HPDE6-E6E7 (cell line): Measurements from ENCODE around the gene IGLL1.
"Not testable (repeated sequence)": the region's sequence is repeated elsewhere in the genome, so short reads cannot be mapped to it uniquely, and the experiment has no call there.

ENCODE experiments used
- DNase-seq: peaks from one replicate; pipeline ENCODE4 v3.0.0; 2011; ENCODE audit warnings: missing footprints; ENCODE audit errors: extremely low spot score

The IGLL1 gene

DNA sequence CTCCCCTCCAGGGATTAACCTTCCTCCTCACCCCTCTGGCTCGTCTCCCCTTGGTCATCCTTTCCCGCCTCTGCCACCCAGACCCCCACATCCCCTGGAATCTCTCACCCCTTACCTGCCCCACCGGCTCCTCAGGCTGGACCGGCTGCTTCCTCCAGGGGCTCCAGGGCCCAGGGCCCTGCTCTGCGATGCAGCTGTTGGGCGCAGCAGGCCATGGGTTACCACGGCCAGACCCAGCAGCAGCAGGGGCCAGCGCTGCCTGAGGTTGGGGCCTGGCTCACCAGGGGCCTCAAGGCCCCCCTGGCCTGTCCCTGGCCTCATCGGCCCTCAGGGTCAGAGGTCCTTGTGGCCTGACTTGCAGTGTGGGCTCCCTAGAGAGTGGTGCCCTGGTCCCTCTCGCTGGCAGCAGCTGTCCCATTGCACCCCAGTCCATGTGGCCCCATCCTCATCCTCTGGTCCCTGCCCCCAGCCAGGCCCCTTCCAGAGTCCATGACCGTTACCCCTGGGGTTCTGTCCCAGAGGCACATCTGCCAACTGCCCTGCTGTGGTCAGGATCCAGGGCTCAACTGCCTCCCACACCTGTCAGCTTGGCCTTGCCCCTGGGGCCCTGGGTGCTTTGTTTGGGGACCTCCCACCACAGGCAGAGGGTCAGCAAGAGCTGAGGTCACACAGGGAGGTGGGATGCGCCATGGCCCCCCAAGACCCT is at the start of gene IGLL1:
Gene IGLL1 (minus strand): TSS at position 421 of the 706 bp plus-strand sequence. CDS start 100 bp downstream, at position 321.
- no peak for DNase-seq

DNA sequence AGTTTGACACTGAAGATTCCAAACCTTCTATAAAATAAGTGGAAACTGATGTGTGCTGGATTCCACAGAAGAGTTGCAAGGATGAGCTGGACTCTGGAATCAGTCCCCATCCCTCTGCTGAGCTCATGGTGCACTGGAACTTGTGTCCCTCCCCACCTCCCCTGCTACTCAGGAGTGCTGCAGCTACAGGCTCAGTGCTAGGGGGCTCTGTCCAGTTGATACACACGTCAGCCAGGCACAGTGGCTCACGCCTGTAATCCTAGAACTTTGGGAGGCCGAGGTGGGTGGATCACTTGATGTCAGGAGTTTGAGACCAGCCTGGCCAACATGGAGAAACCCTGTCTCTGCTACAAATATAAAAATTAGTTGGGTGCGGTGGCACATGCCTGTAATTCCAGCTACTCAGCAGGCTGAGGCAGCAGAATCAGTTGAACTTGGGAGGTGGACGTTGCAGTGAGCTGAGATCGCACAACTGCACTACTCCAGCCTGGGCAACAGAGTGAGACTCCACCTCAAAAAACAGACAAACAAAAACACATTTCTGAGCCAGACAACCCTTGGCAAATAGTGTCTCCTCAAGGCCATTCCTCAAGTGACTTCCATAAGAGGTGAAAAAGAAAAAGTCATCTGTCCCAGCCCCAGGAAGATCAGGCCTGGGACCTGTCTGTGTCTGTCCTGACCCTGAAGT is 48.1 kb upstream of the IGLL1 start:
- not testable (repeated sequence) for DNase-seq

DNA sequence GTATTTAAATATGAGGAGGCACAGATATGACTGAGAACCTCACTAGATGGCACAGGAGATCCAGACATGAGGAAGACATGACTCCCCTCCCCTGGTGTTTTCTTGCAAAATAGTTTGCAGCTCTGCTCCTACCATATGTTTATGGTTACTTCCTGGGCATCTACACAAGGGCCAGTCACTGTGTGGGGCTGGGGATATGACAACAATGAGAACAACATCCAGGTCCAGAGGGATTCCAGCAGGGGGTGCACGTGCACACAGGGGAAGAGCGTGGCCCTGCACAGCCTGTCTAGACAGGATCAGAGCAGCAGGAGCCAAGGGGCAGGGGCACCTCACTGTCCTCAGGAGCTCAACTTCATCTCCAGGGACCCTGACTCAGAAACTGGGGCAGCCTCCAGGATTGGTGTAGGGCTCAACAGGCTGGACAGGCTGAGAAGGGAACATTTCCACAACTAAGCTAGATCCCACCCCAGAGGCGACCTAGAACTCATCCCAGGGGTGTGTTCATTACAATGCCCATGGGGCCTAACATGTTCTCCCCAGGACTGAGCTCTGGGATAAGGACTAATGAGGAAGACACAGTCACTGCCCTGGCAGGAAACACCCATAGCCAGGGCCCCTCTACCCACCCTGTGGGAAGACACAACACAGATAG is 47.4 kb upstream of the IGLL1 start:
- not testable (repeated sequence) for DNase-seq

DNA sequence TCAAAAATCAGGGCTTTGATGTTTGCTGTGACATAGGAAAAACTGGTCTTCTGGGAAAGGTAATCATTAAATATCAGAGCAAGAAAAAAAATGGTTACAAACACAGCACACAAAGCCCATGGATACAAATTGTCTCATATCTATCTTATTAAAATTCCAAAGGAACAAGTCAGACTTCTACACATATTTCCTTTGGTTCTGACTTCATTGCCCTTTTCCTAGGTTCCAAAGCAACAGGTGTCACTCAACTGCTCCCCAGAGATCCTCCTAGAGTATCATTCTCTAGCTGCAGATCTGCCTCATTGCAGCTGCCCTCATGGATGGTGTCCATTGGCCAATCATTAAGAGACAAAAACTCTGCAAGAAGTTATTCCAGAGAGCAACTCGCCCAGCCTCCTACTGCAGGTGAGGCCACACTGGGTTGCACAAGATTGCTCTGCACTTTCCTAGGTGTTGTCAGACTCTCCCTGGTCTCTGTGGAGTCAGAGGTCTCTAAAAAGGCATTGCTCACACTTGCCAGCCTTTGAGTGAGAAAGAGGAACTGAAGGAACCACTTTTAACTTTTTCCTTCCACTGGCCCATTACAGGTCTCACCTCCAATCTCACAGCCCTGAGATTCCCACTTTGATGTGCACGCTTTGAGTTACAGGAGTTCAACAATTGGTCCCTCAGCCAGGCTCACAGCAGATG is 46.3 kb upstream of the IGLL1 start:
- no peak for DNase-seq

DNA sequence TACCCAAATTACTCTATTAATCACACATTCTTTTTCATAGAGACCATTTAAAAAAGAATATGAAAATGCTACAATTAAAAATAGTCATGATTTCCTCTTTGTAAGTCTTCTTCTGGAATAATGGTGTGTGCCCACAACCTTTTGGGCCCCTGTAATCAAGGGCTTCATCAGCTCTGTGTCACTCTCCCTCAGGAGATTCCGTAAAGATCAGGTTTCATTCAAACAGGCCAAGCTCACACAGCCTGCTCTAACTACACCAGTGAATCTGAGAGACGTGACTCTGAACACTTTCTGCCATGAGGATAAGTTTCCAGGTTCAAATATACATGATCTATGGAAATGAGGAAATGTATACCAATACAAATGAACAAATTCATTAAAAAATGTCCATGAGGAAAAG is 42.5 kb upstream of the IGLL1 start:
- no peak for DNase-seq

DNA sequence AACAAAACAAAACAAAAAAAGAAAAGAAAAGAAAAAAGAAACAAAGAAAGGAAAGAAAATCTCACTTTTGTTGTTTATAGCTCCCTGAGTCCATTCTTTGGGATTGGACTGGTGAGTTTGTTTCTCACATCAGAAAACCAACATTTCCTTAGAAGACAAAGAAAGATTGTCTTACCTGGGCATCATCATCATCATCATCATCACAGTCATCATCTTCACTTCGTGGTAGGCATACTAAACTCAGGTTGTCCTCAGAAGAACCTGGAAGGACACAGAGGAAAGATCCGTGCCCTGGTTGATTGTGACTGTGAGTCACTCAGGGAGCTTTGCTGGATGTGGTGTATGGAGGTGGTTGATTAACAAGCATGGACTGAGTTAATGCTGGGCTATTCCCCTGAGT is 41.8 kb upstream of the IGLL1 start:
- not testable (repeated sequence) for DNase-seq

DNA sequence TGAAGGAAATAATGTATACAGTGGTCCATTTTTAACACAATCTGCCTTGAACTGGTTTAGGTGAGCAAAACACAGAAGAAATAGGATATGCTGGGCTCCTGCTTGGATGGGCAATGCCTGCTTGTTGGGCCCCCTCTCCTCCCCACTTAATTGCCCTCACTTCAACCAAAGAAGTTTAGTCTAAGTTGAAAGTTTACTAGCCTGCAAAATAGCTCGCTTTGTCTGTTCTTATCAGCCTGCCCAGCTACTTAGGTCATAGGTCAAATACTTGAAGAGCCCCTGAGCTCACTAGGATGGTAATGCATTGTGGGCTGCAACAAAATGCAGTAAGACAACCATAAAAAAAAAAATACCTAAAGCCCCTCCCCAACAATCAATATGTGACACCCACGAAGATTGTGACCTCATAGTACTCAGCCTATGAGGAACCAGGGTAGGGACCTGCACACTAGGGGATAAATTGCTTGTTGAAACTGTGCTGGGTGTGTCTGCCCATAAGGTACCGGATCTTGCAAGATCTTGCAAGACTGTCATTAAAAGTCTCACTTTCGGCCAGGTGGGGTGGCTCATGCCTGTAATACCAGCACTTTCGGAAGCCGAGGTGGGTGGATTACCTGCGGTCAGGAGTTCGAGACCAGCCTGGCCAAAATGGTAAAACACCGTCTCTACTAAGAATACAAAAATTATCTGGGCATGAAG is 41.1 kb upstream of the IGLL1 start:
- DNase-seq = no peak

DNA sequence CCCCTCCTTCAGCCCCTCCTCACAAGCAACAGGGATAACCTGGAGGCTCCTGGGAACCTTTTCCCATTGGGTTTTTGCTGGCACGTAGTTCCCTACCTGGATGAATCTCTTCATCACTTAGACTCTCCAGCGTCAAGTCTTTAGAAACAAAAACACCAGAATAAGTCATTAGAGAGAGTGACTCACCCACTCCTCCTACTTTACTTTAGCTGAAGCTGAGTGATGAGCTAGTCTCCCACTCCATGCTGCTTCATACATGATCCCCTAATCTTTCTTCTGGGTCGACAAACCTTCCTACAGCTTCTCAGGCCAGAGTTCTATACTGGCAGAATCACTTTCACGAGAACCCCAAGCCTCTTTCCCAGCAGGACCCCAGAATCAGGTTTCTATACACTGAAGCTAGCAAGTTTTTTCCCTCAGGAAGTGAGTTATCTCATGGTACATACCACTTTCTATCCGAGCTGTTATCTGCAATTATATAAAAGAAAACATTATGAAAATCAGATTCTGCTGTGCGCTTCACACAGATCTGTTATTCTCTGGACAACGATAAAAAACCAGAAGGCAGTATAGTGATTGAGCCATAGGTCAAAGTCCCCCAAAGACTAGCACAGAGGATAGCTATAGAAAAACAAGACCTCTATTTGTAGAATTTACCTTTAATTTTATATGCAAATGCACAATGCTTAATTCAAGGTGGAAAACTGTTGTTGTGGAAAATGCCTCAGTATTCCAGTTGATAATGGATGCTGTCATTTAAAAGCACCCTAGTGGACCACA is 33.3 kb upstream of the IGLL1 start:
- no peak for DNase-seq

DNA sequence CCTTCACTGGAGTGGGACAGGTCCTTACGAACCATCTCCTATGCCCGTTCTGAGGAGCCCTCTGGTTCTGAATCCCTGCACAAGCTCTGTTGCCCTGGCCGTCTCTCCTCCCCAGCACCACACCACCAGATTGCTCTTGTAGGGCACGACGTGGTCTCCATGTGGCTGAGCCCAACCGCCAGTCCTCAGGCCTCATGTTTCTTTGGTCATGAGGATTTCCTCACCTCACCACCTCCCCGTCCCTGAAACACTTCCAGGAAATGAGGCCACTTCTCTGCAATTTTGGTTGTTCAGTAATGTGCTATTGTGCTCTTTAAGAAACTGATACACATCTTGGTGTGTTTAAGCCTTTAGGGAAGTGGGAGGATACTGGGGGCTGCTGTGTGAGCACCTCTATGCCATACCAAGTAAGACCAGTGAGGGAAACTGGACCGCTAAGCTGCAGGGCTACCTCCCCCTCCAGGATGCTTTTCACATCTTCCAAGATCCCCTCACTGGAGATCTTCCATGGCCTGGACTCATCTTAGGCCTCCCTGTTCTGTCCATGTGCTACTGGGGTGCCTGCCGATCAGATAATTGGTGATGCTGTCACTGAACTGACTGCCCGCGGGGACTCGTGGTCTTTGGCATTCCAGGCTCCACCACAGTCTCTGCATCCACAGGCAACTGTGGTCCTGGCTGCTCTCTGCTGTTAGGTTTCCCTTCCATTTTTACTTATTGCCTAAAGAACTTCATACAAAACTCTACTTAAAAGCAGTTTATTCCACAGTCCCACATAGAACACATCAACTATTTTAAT is 30.1 kb upstream of the IGLL1 start:
- no peak for DNase-seq

DNA sequence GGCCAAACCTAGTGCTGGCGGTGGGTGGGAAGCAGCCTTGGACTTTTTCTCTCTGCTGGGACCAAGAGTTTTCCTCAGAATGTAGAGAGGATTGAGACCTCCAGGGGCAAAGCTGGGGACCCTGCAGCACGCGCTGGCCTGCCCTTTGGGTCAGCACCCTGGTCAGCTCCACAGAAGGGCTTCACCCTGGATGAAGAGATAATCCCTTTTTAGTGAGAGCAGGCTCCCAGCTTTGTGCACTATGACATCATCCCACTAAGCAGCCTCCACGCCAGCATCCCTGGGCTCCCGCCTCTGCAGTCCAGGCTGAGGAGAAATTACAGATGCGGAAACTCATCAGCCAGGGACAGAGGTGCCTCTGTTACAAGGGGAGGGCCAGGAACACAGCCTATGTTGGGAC is 28.5 kb upstream of the IGLL1 start:
- DNase-seq = no peak

DNA sequence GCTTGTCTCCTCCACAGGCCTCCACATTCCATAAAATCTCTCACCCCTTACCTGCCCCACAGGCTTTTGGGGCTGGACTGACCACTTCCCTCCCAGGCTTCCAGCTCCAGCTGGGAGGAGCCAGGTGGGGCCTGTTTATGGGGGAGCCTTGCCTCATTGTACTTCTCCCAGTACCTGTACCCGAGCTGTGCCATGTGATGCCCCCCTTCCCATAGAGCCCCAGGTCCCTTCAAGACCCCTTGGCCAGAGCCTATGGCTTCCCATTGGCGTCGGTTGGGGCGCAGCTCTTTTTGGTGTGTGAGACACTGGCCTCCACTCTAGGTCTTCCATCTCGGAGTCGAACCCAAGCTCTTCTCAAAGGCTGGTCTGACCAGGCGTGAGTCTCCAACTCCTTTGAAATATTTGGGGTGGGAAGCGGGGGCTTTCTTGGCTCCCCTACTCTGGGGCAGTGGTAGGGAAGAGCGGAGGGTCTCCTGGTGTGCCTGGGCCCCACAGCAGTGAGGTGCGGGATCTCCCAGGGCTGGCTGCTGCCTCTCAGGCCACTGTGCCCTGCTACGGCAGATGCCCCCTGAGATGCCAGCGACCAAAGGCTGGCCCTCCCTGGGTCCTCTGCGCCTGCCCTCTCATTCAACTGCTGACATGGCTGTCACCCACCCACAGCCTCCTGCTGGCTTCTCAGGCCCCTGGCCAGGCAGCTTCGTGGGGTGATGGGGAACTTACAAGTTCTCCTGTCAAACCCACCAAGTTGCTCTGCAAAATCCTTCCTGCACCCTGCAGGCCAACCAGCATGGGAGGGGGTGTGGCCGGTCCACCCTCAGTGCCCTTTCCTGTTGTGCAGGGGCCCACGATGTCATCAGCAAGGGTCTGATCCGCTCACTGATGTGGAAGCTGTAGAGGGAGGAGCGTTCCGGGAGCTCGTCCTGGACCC is 26.4 kb upstream of the IGLL1 start:
- DNase-seq = no peak

DNA sequence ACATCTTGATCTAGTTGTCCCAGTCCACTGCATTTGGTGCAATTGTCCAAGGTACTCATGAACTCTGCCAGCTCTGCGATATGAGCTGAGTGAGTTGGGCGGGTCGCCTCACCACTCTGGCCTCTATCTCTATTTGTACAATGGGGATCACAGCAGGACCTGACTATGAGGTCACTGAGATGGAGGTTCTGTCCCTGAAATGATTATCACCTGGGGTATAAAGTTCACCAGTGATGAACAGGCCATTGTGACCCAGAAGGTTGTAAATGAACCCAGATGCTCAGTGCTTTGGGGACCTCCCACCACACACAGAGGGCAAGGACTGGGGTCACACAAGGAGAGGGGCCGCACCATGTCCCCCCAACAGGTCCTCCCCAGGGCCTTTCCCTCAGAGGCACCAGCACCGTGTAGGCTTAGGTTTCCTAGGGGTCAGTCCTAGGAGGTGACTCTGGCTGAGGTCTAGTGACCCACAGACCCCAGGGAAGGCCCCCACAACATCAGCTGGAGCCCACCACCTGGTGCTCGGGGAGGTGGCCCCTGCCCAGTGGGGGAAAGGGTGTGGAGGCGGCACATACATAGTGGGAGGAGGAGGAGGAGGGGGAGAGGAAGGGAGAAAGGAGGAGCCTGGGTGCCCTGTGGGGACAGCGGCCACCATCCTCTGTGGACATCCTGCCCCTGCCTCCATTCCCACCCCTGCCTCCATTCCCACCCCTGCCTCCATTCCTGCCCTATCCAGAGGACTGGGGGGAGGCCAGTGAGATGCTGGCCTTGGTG is 25.0 kb upstream of the IGLL1 start:
- DNase-seq = no peak

DNA sequence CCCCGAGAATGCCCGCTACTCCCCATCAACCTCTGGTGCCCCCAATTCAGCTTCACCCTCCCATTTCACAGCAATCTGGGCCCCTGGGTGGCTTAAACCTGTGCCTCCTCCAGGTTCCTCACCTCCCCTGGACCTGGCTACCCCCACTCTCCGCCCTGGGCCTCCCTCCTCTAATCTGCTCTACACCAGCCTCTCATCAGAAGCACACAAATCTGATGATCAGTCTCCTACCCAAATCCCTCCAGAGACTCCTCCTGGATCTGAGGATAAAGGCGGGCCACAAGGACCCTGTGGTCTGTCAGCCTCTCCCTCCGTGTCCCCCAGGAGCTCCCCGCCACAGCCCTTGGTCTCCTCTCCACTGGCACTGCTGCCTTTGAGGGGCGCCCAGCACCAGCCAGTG is 23.2 kb upstream of the IGLL1 start:
- DNase-seq = no peak

DNA sequence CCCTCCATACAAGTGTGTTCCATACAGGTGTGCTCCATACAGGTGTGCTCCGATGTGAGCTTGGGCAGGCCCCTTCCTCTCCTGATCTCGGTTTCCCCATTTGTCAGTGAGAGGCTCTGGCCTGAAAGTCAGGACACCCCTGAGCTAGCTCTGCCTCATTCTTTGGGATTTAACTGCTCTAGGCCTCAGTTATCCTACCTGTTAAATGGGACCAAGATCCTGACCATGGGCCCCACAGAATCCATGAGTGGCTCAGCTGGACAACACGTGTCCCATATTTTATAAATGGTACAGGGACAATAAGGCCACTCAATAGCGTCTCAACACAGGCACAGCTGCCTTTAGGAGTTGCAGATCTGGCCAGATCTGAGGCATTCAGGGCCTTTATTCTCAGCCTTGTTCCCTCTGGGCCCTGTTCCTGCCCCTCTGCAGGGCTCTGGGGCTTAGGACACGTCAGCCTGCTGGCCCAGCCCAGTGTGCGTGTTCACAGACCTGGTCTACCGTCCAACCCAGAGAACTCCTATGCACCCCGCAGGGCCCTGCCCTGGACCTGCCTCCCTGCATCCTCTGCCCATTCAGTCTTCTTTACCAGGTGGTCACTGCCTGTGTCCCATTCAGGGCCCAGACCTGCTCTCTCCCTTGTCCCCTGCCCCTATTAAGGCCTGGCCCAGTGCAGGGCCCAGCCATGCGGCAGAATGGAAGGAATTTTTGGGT is 18.9 kb upstream of the IGLL1 start:
- DNase-seq = no peak

DNA sequence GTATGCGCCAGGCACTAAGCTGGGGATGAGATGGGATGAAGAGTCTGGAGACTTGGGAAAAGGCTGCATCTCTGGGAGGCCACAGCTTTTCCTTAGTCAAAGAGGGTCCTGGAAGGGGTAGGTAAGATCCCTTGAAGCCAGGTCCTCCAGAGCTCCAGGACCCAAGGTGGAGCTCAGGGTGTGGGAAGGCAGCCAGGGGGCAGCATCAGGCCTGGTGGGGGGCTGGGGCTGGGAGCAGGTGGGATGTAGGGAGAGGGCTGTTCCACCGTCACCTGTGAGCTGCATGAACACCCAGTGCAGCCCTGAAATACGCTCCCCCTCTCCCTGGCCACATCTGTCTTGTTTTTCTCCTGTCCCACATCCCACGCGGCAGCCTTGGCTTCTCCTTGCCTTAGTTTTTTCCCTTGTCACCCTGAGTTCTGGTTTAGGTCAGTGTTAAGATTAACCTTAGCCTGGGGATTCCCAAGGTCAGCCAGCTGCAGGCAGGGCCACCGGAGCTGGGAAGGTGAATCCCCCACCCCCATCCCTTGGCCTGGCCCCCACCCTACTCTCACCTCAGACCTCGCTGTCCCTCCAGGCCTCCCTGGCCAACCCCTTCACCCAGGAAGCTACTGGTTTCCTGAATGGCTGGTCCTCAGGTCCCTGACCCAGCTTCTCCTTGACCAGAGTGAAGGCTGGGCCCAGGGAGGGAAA is 17.6 kb upstream of the IGLL1 start:
- not testable (repeated sequence) for DNase-seq

DNA sequence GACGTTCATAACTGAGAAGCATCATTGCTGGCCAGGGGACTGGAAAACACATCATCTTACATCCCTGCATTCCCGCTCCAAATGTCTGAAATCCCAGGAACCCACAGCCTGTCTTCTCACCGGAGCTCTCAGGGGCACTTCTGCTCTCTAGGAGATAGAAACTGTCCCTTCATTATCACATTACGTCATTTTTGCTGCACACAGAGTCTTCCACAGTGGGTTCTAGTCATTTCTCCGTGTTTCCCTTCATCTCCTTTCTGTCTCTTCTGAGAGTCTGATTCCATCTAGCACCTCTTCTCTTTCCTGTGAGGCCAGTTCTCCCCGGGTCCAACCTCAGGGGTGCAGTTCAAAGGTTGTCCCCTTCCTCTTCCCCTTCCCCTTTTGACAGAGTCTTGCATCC is 15.8 kb upstream of the IGLL1 start:
- DNase-seq = not testable (repeated sequence)

DNA sequence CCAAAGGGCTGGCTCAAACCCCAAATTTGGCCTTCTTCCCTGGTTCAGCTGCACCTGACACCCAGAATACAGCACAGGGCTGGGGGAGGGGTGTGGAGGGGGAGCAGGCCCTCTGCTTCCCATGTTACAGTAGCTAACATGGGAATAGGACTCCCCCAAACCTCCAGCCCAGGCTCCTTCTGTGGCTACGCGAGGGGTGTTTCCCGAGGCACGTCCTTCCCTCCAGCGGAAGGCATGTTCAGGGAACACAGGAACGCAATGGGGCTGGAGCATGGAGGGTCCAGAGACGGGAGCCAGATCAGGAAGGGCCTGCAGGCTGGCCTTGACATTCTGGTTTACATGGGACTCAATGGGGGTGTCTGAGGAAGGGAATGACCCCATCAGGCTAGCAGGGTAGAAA is 11.8 kb upstream of the IGLL1 start:
- DNase-seq = no peak
